IPS-20b (cell line): ENCODE results near the gene CRTC1.

ENCODE experiments used
- H3K27ac ChIP-seq: one replicate; pipeline ENCODE4 v1.5.1; 2013; ENCODE audit warnings: low read length
- H3K27me3 ChIP-seq: 2 replicates; pipeline ENCODE4 v1.6.1; 2013; ENCODE audit warnings: mild to moderate bottlenecking, low read length, inconsistent platforms; ENCODE audit not compliant: insufficient read depth
- H3K36me3 ChIP-seq: 2 replicates; pipeline ENCODE4 v1.6.1; 2013; ENCODE audit warnings: low read depth, mild to moderate bottlenecking, inconsistent platforms, low read length, moderate library complexity; ENCODE audit not compliant: insufficient read depth
- H3K4me1 ChIP-seq: 2 replicates; pipeline ENCODE4 v1.6.1; 2013; ENCODE audit warnings: mild to moderate bottlenecking, control low read depth, inconsistent platforms, low read length, moderate library complexity; ENCODE audit not compliant: insufficient read depth
- H3K4me3 ChIP-seq: 2 replicates; pipeline ENCODE4 v1.5.1; 2013; ENCODE audit warnings: mild to moderate bottlenecking, low read length, inconsistent platforms
- H3K9ac ChIP-seq: 2 replicates; pipeline ENCODE4 v1.6.1; 2013; ENCODE audit warnings: low read depth, mild to moderate bottlenecking, inconsistent platforms, low read length, moderate library complexity
- H3K9me3 ChIP-seq: 2 replicates; pipeline ENCODE4 v1.6.1; 2013; ENCODE audit warnings: mild to moderate bottlenecking, low read depth, low read length, inconsistent platforms; ENCODE audit not compliant: insufficient read depth

The CRTC1 gene

GRCh38 chr19:18778826-18779495 lies 95.5 kb downstream of the CRTC1 start:
- no peaks in the 10 kb centered on the region for H3K4me1 ChIP-seq
- no peaks in the 10 kb centered on the region for H3K9me3 ChIP-seq
- H3K36me3 ChIP-seq, result no peaks in the 10 kb centered on the region
- H3K4me3 ChIP-seq, result no peak overlapping the region
- H3K9ac ChIP-seq, result no peak overlapping the region
- H3K27me3 ChIP-seq, result peaks cover 100% of the 10 kb centered on the region
- no peak overlapping the region for H3K27ac ChIP-seq

DNA sequence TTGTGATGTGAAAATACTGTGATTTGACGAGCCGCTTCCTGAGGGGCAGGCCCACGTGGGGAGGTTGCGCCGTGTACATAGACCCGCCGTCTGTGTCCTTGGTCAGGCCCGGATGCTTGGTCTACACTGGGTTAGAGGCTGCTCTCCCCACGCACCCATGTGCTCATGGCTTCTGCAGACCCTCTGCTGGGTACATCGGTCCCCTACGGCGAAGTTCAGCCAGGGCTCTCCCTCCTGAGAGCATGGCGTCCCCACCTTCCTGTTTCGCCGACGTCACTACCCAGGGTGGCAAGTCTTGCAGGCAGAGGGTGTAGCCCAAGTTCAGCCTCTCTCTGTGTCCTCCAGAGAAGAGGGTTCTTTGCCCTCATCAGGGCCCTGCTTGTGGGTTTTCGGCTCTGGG lies 96.6 kb downstream of the CRTC1 start:
- peaks cover 100% of the 10 kb centered on the region for H3K27me3 ChIP-seq
- no peaks in the 10 kb centered on the region for H3K36me3 ChIP-seq
- H3K9ac ChIP-seq, result no peak overlapping the region
- no peaks in the 10 kb centered on the region for H3K4me1 ChIP-seq
- H3K27ac ChIP-seq, result no peak overlapping the region
- no peaks in the 10 kb centered on the region for H3K9me3 ChIP-seq
- no peak overlapping the region for H3K4me3 ChIP-seq

DNA sequence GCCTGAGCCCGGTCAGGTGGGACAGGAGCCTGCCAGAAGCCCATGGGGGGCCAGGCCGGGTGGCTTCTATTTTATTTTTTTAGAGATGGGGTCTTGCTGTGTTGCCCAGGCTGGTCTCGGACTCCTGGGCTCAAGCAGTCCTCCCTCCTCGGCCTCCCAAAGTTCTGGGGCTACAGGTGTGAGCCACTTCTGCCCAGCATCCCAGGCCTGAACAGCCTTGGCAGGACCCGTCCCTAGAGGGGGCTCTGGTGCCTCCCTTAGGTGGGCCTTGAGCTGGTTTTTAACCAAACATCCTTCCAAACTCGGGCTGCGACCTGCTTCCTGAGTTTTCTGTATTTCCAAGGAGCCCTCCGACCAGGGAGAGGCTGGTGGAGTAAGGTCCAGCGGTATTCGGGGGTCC lies 97.2 kb downstream of the CRTC1 start:
- no peak overlapping the region for H3K27ac ChIP-seq
- H3K36me3 ChIP-seq, result no peaks in the 10 kb centered on the region
- no peaks in the 10 kb centered on the region for H3K4me1 ChIP-seq
- H3K9me3 ChIP-seq, result no peaks in the 10 kb centered on the region
- peaks cover 99% of the 10 kb centered on the region for H3K27me3 ChIP-seq
- no peak overlapping the region for H3K4me3 ChIP-seq
- H3K9ac ChIP-seq, result no peak overlapping the region

GRCh38 chr19:18781047-18781600 lies 97.6 kb downstream of the CRTC1 start:
- H3K27ac ChIP-seq, result no peak overlapping the region
- H3K36me3 ChIP-seq, result no peaks in the 10 kb centered on the region
- H3K9ac ChIP-seq, result no peak overlapping the region
- no peaks in the 10 kb centered on the region for H3K4me1 ChIP-seq
- H3K27me3 ChIP-seq, result peaks cover 99% of the 10 kb centered on the region
- H3K4me3 ChIP-seq, result no peak overlapping the region
- H3K9me3 ChIP-seq, result no peaks in the 10 kb centered on the region

DNA sequence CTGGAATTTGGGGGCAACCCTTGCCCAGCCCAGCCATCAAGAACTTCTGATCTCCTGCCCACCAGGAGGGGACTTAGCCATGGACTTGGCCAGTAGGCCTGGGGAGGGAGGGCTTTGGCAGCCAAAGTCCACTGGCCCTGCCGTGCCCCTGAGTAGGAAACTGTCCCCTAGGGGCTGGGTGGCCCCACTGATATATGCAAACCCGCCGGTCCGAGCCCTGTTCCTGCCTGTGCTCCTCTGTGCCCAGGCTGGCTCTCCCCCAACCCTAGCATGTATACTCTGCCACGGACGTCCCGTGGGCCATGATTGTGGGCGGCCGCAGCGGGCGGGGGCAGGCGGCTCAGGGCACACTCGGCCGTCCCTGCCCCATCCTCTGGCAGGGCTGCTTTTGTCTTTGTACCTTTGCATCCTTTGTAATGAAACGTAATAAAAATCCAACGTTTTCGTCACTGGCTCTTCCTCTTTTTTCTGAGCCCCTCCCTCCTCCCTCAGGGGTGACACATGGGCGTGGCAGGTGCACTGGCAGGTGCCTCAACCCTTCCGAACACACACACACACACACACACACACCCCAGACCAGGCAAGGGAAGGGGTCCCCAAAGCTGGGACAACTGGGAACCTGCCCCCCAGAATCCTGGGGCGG lies 98.5 kb downstream of the CRTC1 start:
- Histone ChIP-seq H3K9ac (no peak overlapping the region), H3K9me3 (no peaks in the 10 kb centered on the region), H3K36me3 (no peaks in the 10 kb centered on the region), H3K4me3 (no peak overlapping the region), H3K27ac (no peak overlapping the region), H3K4me1 (no peaks in the 10 kb centered on the region), H3K27me3 (peaks cover 99% of the 10 kb centered on the region)

DNA sequence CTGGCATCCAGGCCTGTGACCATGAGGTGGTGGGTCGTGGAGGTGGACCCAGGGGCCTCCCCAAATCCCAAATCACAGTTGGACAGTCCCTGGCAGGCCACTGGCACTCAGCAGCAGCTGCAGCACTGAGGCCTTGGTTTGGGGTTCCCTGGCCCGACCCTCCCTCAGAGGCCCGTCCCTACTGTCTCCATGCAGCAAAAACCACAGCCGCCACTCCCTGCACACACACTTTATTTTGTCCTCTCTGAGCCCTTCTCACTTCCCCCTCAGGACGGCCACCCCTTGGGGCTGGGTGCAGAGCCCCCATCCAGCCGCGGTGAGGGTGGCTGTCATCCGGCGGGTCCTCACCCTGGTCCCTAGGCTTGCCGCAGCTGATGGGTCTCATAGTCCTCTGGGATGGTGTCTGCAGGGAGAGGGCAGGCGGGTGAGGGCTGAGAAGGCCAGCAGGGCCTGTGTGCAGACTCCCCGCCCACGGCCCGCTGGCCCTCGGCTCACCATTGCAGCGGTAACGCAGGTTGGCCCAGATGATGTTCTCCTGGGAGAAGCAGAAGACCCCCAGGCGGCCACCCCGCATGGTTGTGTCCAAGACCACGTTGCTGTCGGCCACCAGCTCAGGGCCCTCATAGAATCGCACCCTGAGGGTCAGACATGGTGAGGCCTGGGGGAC lies 99.2 kb downstream of the CRTC1 start:
- no peak overlapping the region for H3K27ac ChIP-seq
- H3K4me1 ChIP-seq, result no peaks in the 10 kb centered on the region
- no peak overlapping the region for H3K4me3 ChIP-seq
- H3K9ac ChIP-seq, result no peak overlapping the region
- H3K9me3 ChIP-seq, result no peaks in the 10 kb centered on the region
- no peaks in the 10 kb centered on the region for H3K36me3 ChIP-seq
- H3K27me3 ChIP-seq, result peaks cover 99% of the 10 kb centered on the region

- H3K4me3 ChIP-seq, result no peak overlapping the region
- H3K36me3 ChIP-seq, result no peaks in the 10 kb centered on the region
- H3K27ac ChIP-seq, result no peak overlapping the region
- peaks cover 99% of the 10 kb centered on the region for H3K27me3 ChIP-seq
- no peak overlapping the region for H3K9ac ChIP-seq
- no peaks in the 10 kb centered on the region for H3K9me3 ChIP-seq
- H3K4me1 ChIP-seq, result no peaks in the 10 kb centered on the region
Observed at GRCh38 chr19:18783958-18784785, 100.7 kb downstream of the CRTC1 start.

DNA sequence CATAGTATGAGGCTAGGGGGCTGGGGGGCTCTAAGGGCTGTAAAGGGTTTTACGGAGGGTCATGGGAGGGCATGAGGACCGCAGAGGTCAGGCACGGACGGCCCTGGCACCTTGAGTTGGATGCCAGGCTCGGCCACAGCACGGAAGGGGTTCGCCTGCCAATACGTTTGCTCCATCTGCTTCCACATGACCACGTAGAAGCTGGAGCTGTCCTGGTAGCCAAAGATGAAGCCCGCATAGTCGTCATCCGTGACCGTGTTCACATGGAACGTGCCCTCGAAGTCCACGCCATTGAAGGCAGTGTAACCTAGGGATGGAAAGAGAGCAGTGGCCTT lies 101.3 kb downstream of the CRTC1 start:
- no peak overlapping the region for H3K27ac ChIP-seq
- H3K36me3 ChIP-seq, result no peaks in the 10 kb centered on the region
- H3K4me3 ChIP-seq, result no peak overlapping the region
- H3K27me3 ChIP-seq, result peaks cover 99% of the 10 kb centered on the region
- no peaks in the 10 kb centered on the region for H3K9me3 ChIP-seq
- H3K4me1 ChIP-seq, result no peaks in the 10 kb centered on the region
- no peak overlapping the region for H3K9ac ChIP-seq

- H3K27ac ChIP-seq, result no peak overlapping the region
- no peaks in the 10 kb centered on the region for H3K9me3 ChIP-seq
- H3K27me3 ChIP-seq, result peaks cover 99% of the 10 kb centered on the region
- no peaks in the 10 kb centered on the region for H3K4me1 ChIP-seq
- no peaks in the 10 kb centered on the region for H3K36me3 ChIP-seq
- no peak overlapping the region for H3K9ac ChIP-seq
- H3K4me3 ChIP-seq, result peak overlapping the region; percentile 38; the same call in 1 of the 2 replicates
Observed at GRCh38 chr19:18785179-18786124, 102.0 kb downstream of the CRTC1 start.

DNA sequence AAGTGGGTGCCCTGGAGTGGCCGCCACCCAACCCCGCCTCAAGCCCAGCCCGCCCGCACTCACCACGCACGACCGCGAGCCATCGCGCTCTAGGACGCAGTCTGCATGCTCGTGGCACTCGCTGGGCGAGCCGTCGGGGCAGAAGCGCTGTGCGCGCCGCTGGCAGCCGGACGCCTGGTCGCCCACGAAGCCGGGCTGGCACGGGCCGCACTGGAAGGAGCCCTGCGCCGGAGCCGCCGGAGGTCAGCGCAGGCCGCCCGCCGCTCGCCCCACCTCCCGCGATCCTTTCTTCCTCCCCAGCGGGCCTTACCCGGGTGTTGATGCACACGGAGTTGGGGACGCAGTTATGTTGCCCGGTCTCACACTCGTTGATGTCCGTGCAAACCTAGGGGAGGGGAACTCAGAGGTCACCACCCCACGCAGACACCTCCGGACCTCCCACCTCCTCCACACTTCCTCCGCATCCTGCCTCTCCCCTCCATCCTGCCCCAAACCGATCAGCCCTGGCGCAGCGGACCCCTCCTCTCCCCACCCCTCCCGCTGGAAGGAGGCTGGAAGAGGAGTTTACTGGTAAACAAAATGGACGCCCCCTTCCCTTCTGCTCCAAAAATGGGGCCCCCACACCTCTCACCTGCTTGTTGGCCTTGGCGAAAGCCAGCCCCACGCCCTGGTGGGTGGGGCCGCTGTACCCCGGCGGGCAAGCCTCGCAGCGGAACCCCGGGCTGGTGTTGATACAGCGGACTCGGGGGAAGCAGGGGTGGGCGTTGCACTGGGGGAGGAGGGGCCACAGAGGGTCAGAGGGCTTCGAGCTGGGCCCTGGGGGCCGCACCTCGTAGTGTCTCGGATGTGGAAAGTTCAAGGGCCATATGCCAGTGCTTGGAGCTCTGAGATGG lies 105.3 kb downstream of the CRTC1 start:
- no peaks in the 10 kb centered on the region; the same call in 1 of the 2 replicates for H3K9me3 ChIP-seq
- H3K36me3 ChIP-seq, result no peaks in the 10 kb centered on the region
- no peak overlapping the region for H3K27ac ChIP-seq
- H3K4me3 ChIP-seq, result peak overlapping the region; percentile 54; the same call in 1 of the 2 replicates
- H3K9ac ChIP-seq, result no peak overlapping the region
- H3K4me1 ChIP-seq, result no peaks in the 10 kb centered on the region
- peaks cover 99% of the 10 kb centered on the region for H3K27me3 ChIP-seq
